ENCODE results near the gene DMXL2. TPM values are rescaled to one million over a fixed set of nuclear protein-coding genes. Genes with fewer than 3 reads are reported as not detected.
"Not testable (repeated sequence)": the region's sequence is repeated elsewhere in the genome, so short reads cannot be mapped to it uniquely, and the experiment has no call there.

DMXL2 gene
- total and polyA plus RNA-seq, 9 of the 15 experiments (the other 6 are each of a cell fraction or from before 2014, with no cell fraction given), result 9.3 to 57.7 (median 30.7) TPM

GRCh38 chr15:51603462-51603948, 19.1 kb downstream of the DMXL2 start (continued):
- TF ChIP-seq MGA (IDR thresholded peaks at IDR 0.05) (peak; percentile 86), TFE3 (CRISPR knock-in tag; IDR thresholded peaks at IDR 0.05) (peak; percentile 94), BRD4 (IDR thresholded peaks at IDR 0.05) (0 out of 2 replicates have a peak, but pooled peaks have one; percentile 34), NBN (IDR thresholded peaks at IDR 0.05; ENCODE audit: low read depth) (peak; percentile 61; the same call in 1 of the 2 replicates), TRIM28 (IDR thresholded peaks at IDR 0.05) (peak; percentile 46; the same call in 1 of the 2 replicates), NR2C1 (IDR thresholded peaks at IDR 0.05) (peak; percentile 24; the same call in 1 of the 2 replicates), NR2C1 (tag; IDR thresholded peaks at IDR 0.05) (peak; percentile 30; the same call in 1 of the 2 replicates), HES1 (IDR thresholded peaks at IDR 0.05; ENCODE audit: low read depth) (0 out of 2 replicates have a peak, but pooled peaks have one; percentile 13), POLR2B (IDR thresholded peaks at IDR 0.05; ENCODE audit: low read depth, partially characterized antibody) (peak; percentile 80), POLR2H (tag; IDR thresholded peaks at IDR 0.05; ENCODE audit: low read depth) (peak; percentile 93), JUN (IDR thresholded peaks at IDR 0.05; ENCODE audit: borderline replicate concordance, low read depth, low read length) (0 out of 2 replicates have a peak, but pooled peaks have one; percentile 46), MEIS2 (IDR thresholded peaks at IDR 0.05; ENCODE audit: partially characterized antibody) (peak; percentile 31), ATF1 (tag; IDR thresholded peaks at IDR 0.05) (peak; percentile 54), SOX6 (IDR thresholded peaks at IDR 0.05) (peak; percentile 77)
- not testable (repeated sequence) for TF ChIP-seq JUN (CRISPR knock-in tag; IDR thresholded peaks at IDR 0.05; ENCODE audit: borderline replicate concordance); ATF1 (CRISPR knock-in tag; IDR thresholded peaks at IDR 0.05)
